ENCODE measurements around the gene MEI1. TPM values are rescaled to one million over a fixed set of nuclear protein-coding genes. Genes with fewer than 3 reads are reported as not detected.

The MEI1 gene
- total and polyA plus RNA-seq, 4 donors = 0.33 to 1.3 (median 0.72) TPM

DNA sequence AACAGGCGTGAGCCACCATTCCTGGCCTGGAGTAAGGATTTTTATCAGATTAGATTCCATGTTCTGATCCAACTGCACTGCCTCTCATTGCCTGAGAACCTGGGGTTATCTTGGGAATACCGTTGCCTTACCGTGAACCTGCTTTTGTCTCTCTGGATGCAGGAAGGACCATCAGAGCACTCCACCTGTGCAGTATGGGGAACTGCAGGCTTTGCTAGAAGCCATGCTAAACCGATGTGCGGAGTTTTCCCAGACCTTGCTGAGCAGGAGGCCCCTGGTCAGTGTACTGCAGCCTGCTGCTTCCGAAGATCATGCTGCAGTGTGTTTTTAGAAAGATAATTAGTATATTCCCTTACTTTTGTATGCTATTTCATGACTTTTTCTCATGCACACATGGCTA, 43.6 kb downstream of the MEI1 start:
- H3K9me3 ChIP-seq (ENCODE audit: control insufficient read depth in 4 of 4, low read length in 3 of 4) = no peaks in the 10 kb centered on the region
- H3K4me1 ChIP-seq (ENCODE audit: control insufficient read depth in 4 of 4, insufficient read depth in 4 of 4, low read length in 3 of 4) = peaks cover 0 to 2% (median 0%) of the 10 kb centered on the region in 4 donors
- no peak for DNase-seq (ENCODE audit: low spot score)
- no peak overlapping the region for H3K4me3 ChIP-seq (ENCODE audit: low read depth in 1 of 3, low read length in 3 of 3)
- TF ChIP-seq HNF4A (conservative IDR thresholded peaks at IDR 0.05) (no peak), RAD21 (IDR thresholded peaks at IDR 0.05) (no peak)
- H3K36me3 ChIP-seq (ENCODE audit: control insufficient read depth in 4 of 4, insufficient read depth in 3 of 4, low read depth in 1 of 4, low read length in 3 of 4) = no peaks in the 10 kb centered on the region
- 66% methylated on average over 6 of the region's 6 CpGs for WGBS
- H3K27ac ChIP-seq (ENCODE audit: low read depth in 1 of 2, low read length in 2 of 2) = no peak overlapping the region
- H3K9ac ChIP-seq (ENCODE audit: low read depth in 1 of 2, low read length in 2 of 2) = no peak overlapping the region
- no peaks in the 10 kb centered on the region for H3K27me3 ChIP-seq (ENCODE audit: control insufficient read depth in 4 of 4, insufficient read depth in 4 of 4, low read length in 3 of 4)

- peaks cover 0 to 2% (median 0%) of the 10 kb centered on the region in 4 donors for H3K4me1 ChIP-seq (ENCODE audit: control insufficient read depth in 4 of 4, insufficient read depth in 4 of 4, low read length in 3 of 4)
- no peak overlapping the region for H3K4me3 ChIP-seq (ENCODE audit: low read depth in 1 of 3, low read length in 3 of 3)
- 65% methylated on average over 3 of the region's 3 CpGs for WGBS
- no peaks in the 10 kb centered on the region for H3K9me3 ChIP-seq (ENCODE audit: control insufficient read depth in 4 of 4, low read length in 3 of 4)
- H3K27ac ChIP-seq (ENCODE audit: low read depth in 1 of 2, low read length in 2 of 2) = no peak overlapping the region
- no peaks in the 10 kb centered on the region for H3K36me3 ChIP-seq (ENCODE audit: control insufficient read depth in 4 of 4, insufficient read depth in 3 of 4, low read depth in 1 of 4, low read length in 3 of 4)
- no peak overlapping the region for H3K9ac ChIP-seq (ENCODE audit: low read depth in 1 of 2, low read length in 2 of 2)
- TF ChIP-seq GABPA (IDR thresholded peaks at IDR 0.05 in 1 of 2, conservative IDR thresholded peaks at IDR 0.05 in 1 of 2) (no peak), FOXA2 (IDR thresholded peaks at IDR 0.05) (no peak), NR2F2 (IDR thresholded peaks at IDR 0.05) (no peak), RXRA (IDR thresholded peaks at IDR 0.05) (no peak), ATF3 (IDR thresholded peaks at IDR 0.05) (no peak), RAD21 (IDR thresholded peaks at IDR 0.05) (no peak), JUND (IDR thresholded peaks at IDR 0.05) (no peak), TAF1 (conservative IDR thresholded peaks at IDR 0.05) (no peak)
- TF ChIP-seq, protein P1, sequence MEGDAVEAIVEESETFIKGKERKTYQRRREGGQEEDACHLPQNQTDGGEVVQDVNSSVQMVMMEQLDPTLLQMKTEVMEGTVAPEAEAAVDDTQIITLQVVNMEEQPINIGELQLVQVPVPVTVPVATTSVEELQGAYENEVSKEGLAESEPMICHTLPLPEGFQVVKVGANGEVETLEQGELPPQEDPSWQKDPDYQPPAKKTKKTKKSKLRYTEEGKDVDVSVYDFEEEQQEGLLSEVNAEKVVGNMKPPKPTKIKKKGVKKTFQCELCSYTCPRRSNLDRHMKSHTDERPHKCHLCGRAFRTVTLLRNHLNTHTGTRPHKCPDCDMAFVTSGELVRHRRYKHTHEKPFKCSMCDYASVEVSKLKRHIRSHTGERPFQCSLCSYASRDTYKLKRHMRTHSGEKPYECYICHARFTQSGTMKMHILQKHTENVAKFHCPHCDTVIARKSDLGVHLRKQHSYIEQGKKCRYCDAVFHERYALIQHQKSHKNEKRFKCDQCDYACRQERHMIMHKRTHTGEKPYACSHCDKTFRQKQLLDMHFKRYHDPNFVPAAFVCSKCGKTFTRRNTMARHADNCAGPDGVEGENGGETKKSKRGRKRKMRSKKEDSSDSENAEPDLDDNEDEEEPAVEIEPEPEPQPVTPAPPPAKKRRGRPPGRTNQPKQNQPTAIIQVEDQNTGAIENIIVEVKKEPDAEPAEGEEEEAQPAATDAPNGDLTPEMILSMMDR (IDR thresholded peaks at IDR 0.05; ENCODE audit: low read depth, low read length, missing input control) = no peak
- no peak for DNase-seq (ENCODE audit: low spot score)
- H3K27me3 ChIP-seq (ENCODE audit: control insufficient read depth in 4 of 4, insufficient read depth in 4 of 4, low read length in 3 of 4) = no peaks in the 10 kb centered on the region
Observed at GRCh38 chr22:41745968-41746367, 46.7 kb downstream of the MEI1 start.

- Histone ChIP-seq H3K4me1 (ENCODE audit: control insufficient read depth in 4 of 4, insufficient read depth in 4 of 4, low read length in 3 of 4) (peaks cover 0 to 2% (median 0%) of the 10 kb centered on the region in 4 donors), H3K4me3 (ENCODE audit: low read depth in 1 of 3, low read length in 3 of 3) (no peak overlapping the region), H3K36me3 (ENCODE audit: control insufficient read depth in 4 of 4, insufficient read depth in 3 of 4, low read depth in 1 of 4, low read length in 3 of 4) (no peaks in the 10 kb centered on the region), H3K9me3 (ENCODE audit: control insufficient read depth in 4 of 4, low read length in 3 of 4) (no peaks in the 10 kb centered on the region), H3K9ac (ENCODE audit: low read depth in 1 of 2, low read length in 2 of 2) (no peak overlapping the region), H3K27me3 (ENCODE audit: control insufficient read depth in 4 of 4, insufficient read depth in 4 of 4, low read length in 3 of 4) (no peaks in the 10 kb centered on the region), H3K27ac (ENCODE audit: low read depth in 1 of 2, low read length in 2 of 2) (no peak overlapping the region)
- 4% methylated on average over 3 of the region's 3 CpGs for WGBS
- DNase-seq (ENCODE audit: low spot score) = peak; percentile 68
- no peak for TF ChIP-seq NR2F2 (IDR thresholded peaks at IDR 0.05)
- peak; percentile 76 to 82 for TF ChIP-seq RAD21 (IDR thresholded peaks at IDR 0.05)
- TF ChIP-seq, protein P1 (IDR thresholded peaks at IDR 0.05; ENCODE audit: low read depth, low read length, missing input control) = peak; percentile 65
Observed at GRCh38 chr22:41746567-41747400, 47.5 kb downstream of the MEI1 start.

Data from liver (tissue), 9 donors.